Kidney (tissue), 14 donors: ENCODE measurements around the gene RFX8. TPM values are rescaled to one million over a fixed set of nuclear protein-coding genes. Genes with fewer than 3 reads are reported as not detected.

Experiments
- DNase-seq, 5 donors: peaks; one replicate each; pipeline ENCODE4 v3.0.0-alpha.2; 2013 to 2020
- FAIRE-seq: peaks from 2 replicates; lab custom pipeline; 2012; peaks lifted over from hg19 to GRCh38; lab: Jason Lieb, UNC
- H3K27ac ChIP-seq, 2 donors: one replicate each; pipeline ENCODE4 v1.7.0; 2013; ENCODE audit warnings: low read depth in 2 of 2, low read length in 2 of 2, inconsistent platforms in 1 of 2
- H3K27me3 ChIP-seq: one replicate; pipeline ENCODE4 v1.7.1; 2013; ENCODE audit warnings: low read length, inconsistent platforms; ENCODE audit not compliant: control insufficient read depth, insufficient read depth
- H3K36me3 ChIP-seq, 3 donors: one replicate each; pipeline versions ENCODE4 v1.7.0 to v1.7.1; 2013; ENCODE audit warnings: low read length in 3 of 3, control low read depth in 1 of 3, inconsistent platforms in 1 of 3; ENCODE audit not compliant: insufficient read depth in 3 of 3, control insufficient read depth in 2 of 3
- H3K4me1 ChIP-seq, 3 donors: one replicate each; pipeline versions ENCODE4 v1.7.0 to v1.7.1; 2013; ENCODE audit warnings: low read length in 3 of 3, inconsistent platforms in 1 of 3, low read depth in 1 of 3; ENCODE audit not compliant: control insufficient read depth in 2 of 3, insufficient read depth in 2 of 3
- H3K4me3 ChIP-seq, 3 donors: one replicate each; pipeline versions ENCODE4 v1.7.0 to v1.8.1; 2013; ENCODE audit warnings: low read length in 3 of 3, control low read depth in 1 of 3, inconsistent platforms in 1 of 3
- H3K9ac ChIP-seq, 3 donors: one replicate each; pipeline versions ENCODE4 v1.7.0 to v1.7.1; 2013; ENCODE audit warnings: low read length in 3 of 3, control low read depth in 1 of 3, inconsistent platforms in 1 of 3
- H3K9me3 ChIP-seq, 3 donors: one replicate each; pipeline versions ENCODE4 v1.7.0 to v1.7.1; 2013; ENCODE audit warnings: low read length in 3 of 3, control low read depth in 1 of 3, inconsistent platforms in 1 of 3; ENCODE audit not compliant: control insufficient read depth in 2 of 3, insufficient read depth in 1 of 3
- intact Hi-C: fragments of 100-400 bp; cut with DNase I; formaldehyde crosslinking; loops from one replicate; pipeline ENCODE4 v1.11.1; 2022
- polyA plus RNA-seq: library from polyadenylated mRNA; stranded (reverse); fragments of 350-450 nt; fragmentation: Illumina TruSeq; extraction: RNeasy Lipid Tissue Mini Kit (QIAGEN cat#74804); gene quantifications from one replicate; pipeline ENCODE4 v1.2.3, GENCODE V29; 2014; ENCODE audit warnings: low read depth, low replicate concordance; ENCODE audit not compliant: insufficient read depth
- total RNA-seq: library from RNA; stranded (reverse); fragmentation: NEBNext Ultra II Directional; extraction: Animal tissue kit (Norgen Biotek cat#: 25700); gene quantifications from one replicate; pipeline ENCODE4 v1.2.1, GENCODE V29; 2021
- TF ChIP-seq, protein P1 (sequence below): IDR thresholded peaks from 3 replicates; pipeline ENCODE4 v1.5.1; 2012; ENCODE audit warnings: mild to moderate bottlenecking, moderate library complexity, borderline replicate concordance; ENCODE audit not compliant: insufficient read depth; ENCODE audit errors: extremely low read depth
- donor health status: control.
- donor health status: control.
- donor health status: control.
- donor health status: control.
- donor health status: control.
- donor health status: DM: yes; HTN: yes; CAD: no.
- donor health status: Normal renal cell carcinoma (clear cell type).

The RFX8 gene
- total and polyA plus RNA-seq, 2 donors from 2014 or later: 0.28 TPM; not detected in 1

GRCh38 chr2:101433465-101433864 lies 41.4 kb downstream of the RFX8 start:
- Histone ChIP-seq H3K4me3 (no peak overlapping the region), H3K36me3 (no peaks in the 10 kb centered on the region), H3K4me1 (no peaks in the 10 kb centered on the region), H3K9me3 (no peaks in the 10 kb centered on the region), H3K27ac (no peak overlapping the region), H3K9ac (no peak overlapping the region), H3K27me3 (no peaks in the 10 kb centered on the region)
- TF ChIP-seq, protein P1, sequence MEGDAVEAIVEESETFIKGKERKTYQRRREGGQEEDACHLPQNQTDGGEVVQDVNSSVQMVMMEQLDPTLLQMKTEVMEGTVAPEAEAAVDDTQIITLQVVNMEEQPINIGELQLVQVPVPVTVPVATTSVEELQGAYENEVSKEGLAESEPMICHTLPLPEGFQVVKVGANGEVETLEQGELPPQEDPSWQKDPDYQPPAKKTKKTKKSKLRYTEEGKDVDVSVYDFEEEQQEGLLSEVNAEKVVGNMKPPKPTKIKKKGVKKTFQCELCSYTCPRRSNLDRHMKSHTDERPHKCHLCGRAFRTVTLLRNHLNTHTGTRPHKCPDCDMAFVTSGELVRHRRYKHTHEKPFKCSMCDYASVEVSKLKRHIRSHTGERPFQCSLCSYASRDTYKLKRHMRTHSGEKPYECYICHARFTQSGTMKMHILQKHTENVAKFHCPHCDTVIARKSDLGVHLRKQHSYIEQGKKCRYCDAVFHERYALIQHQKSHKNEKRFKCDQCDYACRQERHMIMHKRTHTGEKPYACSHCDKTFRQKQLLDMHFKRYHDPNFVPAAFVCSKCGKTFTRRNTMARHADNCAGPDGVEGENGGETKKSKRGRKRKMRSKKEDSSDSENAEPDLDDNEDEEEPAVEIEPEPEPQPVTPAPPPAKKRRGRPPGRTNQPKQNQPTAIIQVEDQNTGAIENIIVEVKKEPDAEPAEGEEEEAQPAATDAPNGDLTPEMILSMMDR: no peak
- DNase-seq: no peak
- no peak for FAIRE-seq
- intact Hi-C loops: no loop called here

- no peaks in the 10 kb centered on the region for H3K4me1 ChIP-seq
- H3K36me3 ChIP-seq: no peaks in the 10 kb centered on the region
- FAIRE-seq: no peak
- no peak overlapping the region for H3K4me3 ChIP-seq
- no peak overlapping the region for H3K9ac ChIP-seq
- H3K27me3 ChIP-seq: no peaks in the 10 kb centered on the region
- no peaks in the 10 kb centered on the region for H3K9me3 ChIP-seq
- TF ChIP-seq, protein P1: no peak
- intact Hi-C loops: no loop called here
- no peak for DNase-seq
- no peak overlapping the region for H3K27ac ChIP-seq
Observed at GRCh38 chr2:101432411-101433181, 42.3 kb downstream of the RFX8 start.

- H3K9ac ChIP-seq: no peak overlapping the region
- intact Hi-C loops: no loop called here
- no peaks in the 10 kb centered on the region for H3K4me1 ChIP-seq
- no peak for FAIRE-seq
- no peak overlapping the region for H3K27ac ChIP-seq
- DNase-seq: no peak
- no peaks in the 10 kb centered on the region for H3K27me3 ChIP-seq
- TF ChIP-seq, protein P1: no peak
- H3K36me3 ChIP-seq: no peaks in the 10 kb centered on the region
- H3K9me3 ChIP-seq: no peaks in the 10 kb centered on the region
- H3K4me3 ChIP-seq: no peak overlapping the region
Observed at GRCh38 chr2:101431486-101431885, 43.4 kb downstream of the RFX8 start.

- FAIRE-seq (no peak), DNase-seq (no peak)
- H3K4me3 ChIP-seq: no peak overlapping the region
- no peak overlapping the region for H3K9ac ChIP-seq
- H3K36me3 ChIP-seq: no peaks in the 10 kb centered on the region
- intact Hi-C loops: no loop called here
- H3K4me1 ChIP-seq: no peaks in the 10 kb centered on the region
- H3K9me3 ChIP-seq: no peaks in the 10 kb centered on the region
- no peaks in the 10 kb centered on the region for H3K27me3 ChIP-seq
- TF ChIP-seq, protein P1: no peak
- H3K27ac ChIP-seq: no peak overlapping the region
Observed at GRCh38 chr2:101430156-101430555, 44.8 kb downstream of the RFX8 start.
